ENCODE data around the gene GPC5.

- no peak for TF ChIP-seq ZNF274 (IDR thresholded peaks at IDR 0.05; ENCODE audit: low read depth, low read length)
- TF ChIP-seq SUZ12 (IDR thresholded peaks at IDR 0.05; ENCODE audit: extremely low read depth, insufficient read depth, insufficient read length) = no peak
- no peak for TF ChIP-seq YY1 (IDR thresholded peaks at IDR 0.05; ENCODE audit: insufficient read depth, insufficient read length)
These were observed 316.4 kb downstream of the GPC5 start for GRCh38 chr13:91714855-91715254.
